ENCODE results near the gene TTR. TPM values are rescaled to one million over a fixed set of nuclear protein-coding genes. Genes with fewer than 3 reads are reported as not detected.

TTR gene
- total RNA-seq, 1 donor from 2014 or later, result 0.82 TPM

- no peak for DNase-seq (ENCODE audit: low spot score in 2 of 2)
Observed at GRCh38 chr18:31612124-31612523, 20.4 kb downstream of the TTR start.

GRCh38 chr18:31614044-31614443 lies 22.4 kb downstream of the TTR start:
- DNase-seq (ENCODE audit: low spot score in 2 of 2), result no peak
- no peak for FAIRE-seq

More at GRCh38 chr18:31612124-31612523, 20.4 kb downstream of the TTR start:
- no peak for FAIRE-seq

GRCh38 chr18:31616586-31616985 lies 24.9 kb downstream of the TTR start:
- DNase-seq (ENCODE audit: low spot score in 2 of 2) (no peak), FAIRE-seq (no peak)

DNA sequence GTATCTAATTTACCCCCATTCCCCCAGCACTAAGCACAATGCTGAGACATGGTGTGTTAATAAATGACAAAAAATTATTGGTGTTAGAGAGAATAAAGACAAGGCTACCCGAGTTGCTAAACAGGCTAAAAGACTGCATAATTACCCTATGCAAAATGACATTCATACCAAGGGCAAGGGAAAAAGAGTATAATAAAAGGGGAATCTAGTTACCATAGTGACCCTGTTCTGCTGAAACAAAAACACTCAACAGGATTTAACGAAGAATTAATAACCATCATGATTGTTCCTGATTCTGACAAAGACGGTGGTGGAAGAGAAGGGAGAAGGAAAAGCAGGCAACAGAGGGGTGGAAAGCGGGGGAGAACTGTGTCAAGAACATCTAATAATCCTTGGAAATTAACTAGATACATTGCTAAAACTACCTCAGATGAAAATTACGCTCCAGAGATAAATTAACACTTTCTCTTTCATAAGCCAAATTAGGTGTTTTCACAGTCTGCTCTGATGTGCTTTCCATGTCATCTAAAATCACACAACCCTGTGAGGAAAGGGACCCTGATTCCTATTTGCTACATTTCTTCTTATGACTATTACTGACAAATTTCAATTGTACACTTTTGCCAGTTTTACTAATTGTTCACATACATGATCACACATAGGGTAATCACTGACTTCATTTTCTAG lies 25.5 kb downstream of the TTR start:
- DNase-seq (ENCODE audit: low spot score in 2 of 2) (no peak), FAIRE-seq (no peak)

- FAIRE-seq (no peak), DNase-seq (ENCODE audit: low spot score in 2 of 2) (no peak)
Observed at GRCh38 chr18:31618801-31619200, 27.1 kb downstream of the TTR start.

GRCh38 chr18:31619291-31619690 lies 27.6 kb downstream of the TTR start:
- DNase-seq (ENCODE audit: low spot score in 2 of 2) (no peak), FAIRE-seq (no peak)

GRCh38 chr18:31624892-31625640 lies 33.4 kb downstream of the TTR start:
- DNase-seq (ENCODE audit: low spot score in 2 of 2) (no peak), FAIRE-seq (no peak)

- DNase-seq (ENCODE audit: low spot score in 2 of 2), result no peak
- FAIRE-seq, result no peak
Observed at GRCh38 chr18:31626409-31626808, 34.7 kb downstream of the TTR start.

- FAIRE-seq, result no peak
Observed at GRCh38 chr18:31630549-31630948, 38.9 kb downstream of the TTR start.

GRCh38 chr18:31631526-31631925 lies 39.8 kb downstream of the TTR start:
- FAIRE-seq, result no peak
- DNase-seq (ENCODE audit: low spot score in 2 of 2), result no peak

More at GRCh38 chr18:31630549-31630948, 38.9 kb downstream of the TTR start:
- no peak for DNase-seq (ENCODE audit: low spot score in 2 of 2)

- FAIRE-seq (no peak), DNase-seq (ENCODE audit: low spot score in 2 of 2) (no peak)
Observed at GRCh38 chr18:31632356-31632755, 40.7 kb downstream of the TTR start.

DNA sequence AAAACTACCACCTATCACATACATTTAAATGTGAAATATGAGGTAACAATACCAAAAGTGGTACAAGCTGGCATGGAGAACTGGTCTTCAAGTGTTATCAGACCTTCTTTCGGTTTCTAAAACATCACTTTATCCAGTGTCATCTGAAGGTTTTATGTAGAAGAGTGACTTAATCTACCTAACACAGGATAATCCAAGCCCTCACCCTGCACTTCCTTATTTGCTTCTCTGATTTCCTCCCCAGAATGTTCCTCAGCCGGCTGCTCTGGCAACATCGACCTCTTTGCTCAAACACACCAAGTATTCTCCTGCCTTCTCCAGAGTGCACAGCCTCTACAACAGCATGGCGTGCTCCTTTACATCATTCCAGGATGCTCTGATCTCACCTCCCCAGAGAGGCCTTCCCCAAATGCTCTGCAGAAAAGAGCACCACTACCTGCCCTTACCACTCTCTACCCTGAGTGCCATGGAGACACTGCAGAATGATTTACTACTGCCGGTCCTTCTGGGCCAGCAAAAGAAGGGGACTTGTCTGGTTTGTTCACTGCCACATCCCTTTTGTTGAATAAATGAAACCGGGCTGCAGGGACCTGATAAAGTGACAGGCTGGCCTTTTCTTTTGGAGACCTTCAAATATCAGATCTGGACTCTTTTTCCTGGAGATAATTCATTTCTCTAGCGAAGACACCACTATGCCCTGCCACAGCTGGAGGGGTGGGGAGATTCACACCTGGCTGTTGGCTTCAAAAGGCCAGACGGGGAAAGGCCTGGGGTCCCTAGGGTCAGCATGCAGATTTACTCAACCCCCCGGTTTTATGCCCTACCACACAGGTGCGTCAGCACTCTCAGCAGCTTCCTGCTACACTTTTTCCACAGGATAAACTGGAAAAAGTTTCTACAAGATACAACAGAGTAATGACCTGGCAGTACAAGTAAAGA lies 42.0 kb downstream of the TTR start:
- DNase-seq (ENCODE audit: low spot score in 2 of 2) (no peak), FAIRE-seq (no peak)

DNA sequence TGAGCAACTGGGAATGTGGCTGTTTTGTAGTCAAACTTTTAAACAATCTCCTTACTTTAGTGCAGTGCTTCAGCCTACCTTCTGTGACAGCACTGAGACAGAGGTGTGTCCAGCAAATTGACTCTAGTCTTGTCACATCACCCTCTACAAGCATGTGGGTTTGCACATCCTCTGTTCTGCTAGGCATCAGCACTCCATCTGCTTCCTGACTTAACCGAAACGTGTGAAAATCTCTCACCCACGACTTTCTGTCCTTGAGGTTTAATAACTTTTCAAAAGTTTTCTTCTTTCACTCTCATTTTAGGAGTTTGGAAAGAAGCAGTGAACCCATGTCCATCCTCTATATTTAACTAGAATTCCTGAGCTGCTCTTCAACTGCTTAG lies 42.6 kb downstream of the TTR start:
- DNase-seq (ENCODE audit: low spot score in 2 of 2), result no peak
- no peak for FAIRE-seq

GRCh38 chr18:31636387-31636786 lies 44.7 kb downstream of the TTR start:
- DNase-seq (ENCODE audit: low spot score in 2 of 2), result no peak
- no peak for FAIRE-seq

GRCh38 chr18:31637445-31637844 lies 45.8 kb downstream of the TTR start:
- DNase-seq (ENCODE audit: low spot score in 2 of 2) (no peak), FAIRE-seq (no peak)

DNA sequence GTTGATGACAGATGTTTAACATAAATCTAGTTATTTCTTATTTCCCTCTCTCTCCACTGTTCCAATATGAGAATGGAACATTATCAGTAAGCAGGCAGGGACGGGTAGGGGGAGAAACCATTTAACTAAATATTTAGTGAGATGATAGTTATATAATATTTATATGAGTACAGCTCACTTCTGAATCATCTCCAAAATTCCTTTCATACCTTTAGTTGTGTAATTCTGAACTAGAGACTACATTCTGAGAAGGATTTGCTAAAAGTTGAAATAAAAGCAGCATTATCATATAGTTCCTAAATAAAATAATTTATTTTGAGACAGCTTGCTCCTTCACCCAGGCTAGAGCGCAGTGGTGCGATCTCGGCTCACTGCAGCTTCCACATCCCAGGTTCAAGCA lies 51.3 kb downstream of the TTR start:
- no peak for DNase-seq (ENCODE audit: low spot score in 2 of 2)
- FAIRE-seq, result no peak

DNA sequence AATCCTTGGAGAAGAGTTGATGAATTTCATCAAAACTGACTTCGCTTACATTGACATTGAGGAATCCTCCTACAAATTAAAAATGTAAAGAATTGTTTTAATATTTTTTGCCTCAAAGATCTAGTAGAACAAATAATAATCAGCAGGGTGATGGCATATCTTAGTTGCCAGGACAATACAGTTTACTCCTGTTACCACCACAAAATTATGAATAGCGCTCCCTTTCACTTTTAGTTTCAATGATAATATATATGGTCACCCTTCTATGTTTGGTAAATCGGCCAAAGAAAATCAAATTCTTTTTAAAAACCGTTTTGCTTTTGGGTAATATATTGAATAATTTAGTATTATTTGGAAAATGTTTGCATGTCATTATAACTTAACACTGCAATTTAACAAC lies 53.7 kb downstream of the TTR start:
- FAIRE-seq (no peak), DNase-seq (ENCODE audit: low spot score in 2 of 2) (no peak)

- no peak for DNase-seq (ENCODE audit: low spot score in 2 of 2)
Observed at GRCh38 chr18:31646332-31647126, 54.9 kb downstream of the TTR start.

DNA sequence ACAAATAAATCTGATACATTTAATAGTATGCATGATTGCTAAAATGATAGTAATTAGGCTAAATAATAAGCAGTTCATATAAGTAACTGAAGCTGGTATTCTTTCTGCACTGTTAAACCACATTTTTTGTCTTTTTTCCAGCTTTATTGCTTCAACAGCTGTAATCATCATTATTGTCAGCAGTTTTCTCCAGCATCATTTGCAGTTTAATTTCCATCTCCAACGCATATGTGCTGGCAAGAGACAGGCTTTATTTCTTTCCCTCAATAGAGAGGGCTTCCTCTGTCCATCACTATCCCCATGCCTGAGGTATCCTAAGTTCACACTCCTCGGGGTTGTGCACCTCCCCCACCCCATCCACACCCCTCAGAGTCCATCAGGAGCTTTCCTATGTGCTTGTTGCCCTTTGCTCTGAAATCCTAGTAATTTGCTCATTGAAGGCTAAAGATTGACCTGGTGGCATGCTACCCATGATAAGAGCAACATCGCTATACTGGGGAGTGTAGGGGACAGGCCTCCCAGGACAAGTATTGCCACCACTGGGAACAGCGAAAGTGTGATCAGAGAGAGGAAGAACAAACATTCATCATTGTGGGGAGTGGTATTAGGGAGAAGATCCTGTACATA lies 55.6 kb downstream of the TTR start:
- FAIRE-seq, result no peak

More at GRCh38 chr18:31646332-31647126, 54.9 kb downstream of the TTR start:
- no peak for FAIRE-seq

More for the DNA sequence above, 55.6 kb downstream of the TTR start:
- DNase-seq (ENCODE audit: low spot score in 2 of 2), result no peak

Measured in frontal cortex (tissue), 4 donors.